Left ventricle myocardium inferior (tissue), 1 donor: ENCODE measurements around the gene BMP4. TPM values are rescaled to one million over a fixed set of nuclear protein-coding genes. Genes with fewer than 3 reads are reported as not detected.

Experiments
- DNase-seq: peaks from one replicate; pipeline ENCODE4 v3.0.0-alpha.2; 2020
- H3K27ac ChIP-seq: fragments of 200-600 bp; replicated peaks from 2 replicates; pipeline ENCODE4 v1.8.0; 2021
- H3K27me3 ChIP-seq: fragments of 200-600 bp; 2 replicates; pipeline ENCODE4 v1.8.0; 2021; ENCODE audit warnings: low read depth
- H3K36me3 ChIP-seq: fragments of 200-600 bp; 2 replicates; pipeline ENCODE4 v1.8.0; 2021
- H3K4me1 ChIP-seq: fragments of 200-600 bp; 2 replicates; pipeline ENCODE4 v1.8.0; 2021
- H3K4me3 ChIP-seq: fragments of 200-600 bp; 2 replicates; pipeline ENCODE4 v1.8.0; 2021; ENCODE audit warnings: mild to moderate bottlenecking, moderate library complexity
- H3K9me3 ChIP-seq: fragments of 200-600 bp; replicated peaks from 2 replicates; pipeline ENCODE4 v1.8.0; 2021
- intact Hi-C: fragments of 100-400 bp; cut with micrococcal nuclease; formaldehyde crosslinking; loops from one replicate; pipeline ENCODE4 v1.11.0; 2022
- total RNA-seq: library from RNA; stranded (reverse); fragmentation: NEBNext Ultra II Directional; extraction: Animal tissue kit (Norgen Biotek cat#: 25700); gene quantifications from one replicate; pipeline ENCODE4 v1.2.1, GENCODE V29; 2021
- TF ChIP-seq, protein P1 (sequence below): fragments of 200-600 bp; IDR thresholded peaks from 2 replicates; pipeline ENCODE4 v1.8.0; 2021; ENCODE audit warnings: antibody characterized with exemption, mild to moderate bottlenecking, borderline replicate concordance
- donor health status: DM: no; HTN: yes; CAD: no; lungs with severe emphysema.

BMP4 gene
- total RNA-seq, 1 donor from 2014 or later = 9.8 TPM

DNA sequence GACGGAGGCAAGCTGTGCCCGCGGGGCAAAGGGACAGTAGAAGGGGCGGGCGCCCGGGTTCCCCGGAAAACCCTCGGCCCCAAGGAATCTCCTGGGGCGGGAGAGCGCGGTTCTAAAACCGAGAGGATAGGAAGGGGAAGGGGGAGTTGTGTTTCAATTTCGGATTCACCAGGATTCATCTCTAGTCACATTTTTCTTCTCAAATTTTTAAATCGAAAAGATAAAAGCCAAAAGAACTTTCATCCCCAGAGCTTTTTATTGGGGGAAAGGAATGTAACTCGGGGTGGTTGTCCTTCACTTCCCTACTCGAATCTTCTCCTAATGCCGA is 1.4 kb downstream of the BMP4 start:
- H3K4me3 ChIP-seq = peak overlapping the region; percentile 84
- TF ChIP-seq, protein P1, sequence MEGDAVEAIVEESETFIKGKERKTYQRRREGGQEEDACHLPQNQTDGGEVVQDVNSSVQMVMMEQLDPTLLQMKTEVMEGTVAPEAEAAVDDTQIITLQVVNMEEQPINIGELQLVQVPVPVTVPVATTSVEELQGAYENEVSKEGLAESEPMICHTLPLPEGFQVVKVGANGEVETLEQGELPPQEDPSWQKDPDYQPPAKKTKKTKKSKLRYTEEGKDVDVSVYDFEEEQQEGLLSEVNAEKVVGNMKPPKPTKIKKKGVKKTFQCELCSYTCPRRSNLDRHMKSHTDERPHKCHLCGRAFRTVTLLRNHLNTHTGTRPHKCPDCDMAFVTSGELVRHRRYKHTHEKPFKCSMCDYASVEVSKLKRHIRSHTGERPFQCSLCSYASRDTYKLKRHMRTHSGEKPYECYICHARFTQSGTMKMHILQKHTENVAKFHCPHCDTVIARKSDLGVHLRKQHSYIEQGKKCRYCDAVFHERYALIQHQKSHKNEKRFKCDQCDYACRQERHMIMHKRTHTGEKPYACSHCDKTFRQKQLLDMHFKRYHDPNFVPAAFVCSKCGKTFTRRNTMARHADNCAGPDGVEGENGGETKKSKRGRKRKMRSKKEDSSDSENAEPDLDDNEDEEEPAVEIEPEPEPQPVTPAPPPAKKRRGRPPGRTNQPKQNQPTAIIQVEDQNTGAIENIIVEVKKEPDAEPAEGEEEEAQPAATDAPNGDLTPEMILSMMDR = no peak
- H3K4me1 ChIP-seq = peaks cover 70% of the 10 kb centered on the region
- no peaks in the 10 kb centered on the region for H3K9me3 ChIP-seq
- peaks cover 18% of the 10 kb centered on the region for H3K36me3 ChIP-seq
- H3K27me3 ChIP-seq = peaks cover 46% of the 10 kb centered on the region
- peak overlapping the region; percentile 95 for H3K27ac ChIP-seq
- DNase-seq = no peak
- intact Hi-C loops = no loop called here

DNA sequence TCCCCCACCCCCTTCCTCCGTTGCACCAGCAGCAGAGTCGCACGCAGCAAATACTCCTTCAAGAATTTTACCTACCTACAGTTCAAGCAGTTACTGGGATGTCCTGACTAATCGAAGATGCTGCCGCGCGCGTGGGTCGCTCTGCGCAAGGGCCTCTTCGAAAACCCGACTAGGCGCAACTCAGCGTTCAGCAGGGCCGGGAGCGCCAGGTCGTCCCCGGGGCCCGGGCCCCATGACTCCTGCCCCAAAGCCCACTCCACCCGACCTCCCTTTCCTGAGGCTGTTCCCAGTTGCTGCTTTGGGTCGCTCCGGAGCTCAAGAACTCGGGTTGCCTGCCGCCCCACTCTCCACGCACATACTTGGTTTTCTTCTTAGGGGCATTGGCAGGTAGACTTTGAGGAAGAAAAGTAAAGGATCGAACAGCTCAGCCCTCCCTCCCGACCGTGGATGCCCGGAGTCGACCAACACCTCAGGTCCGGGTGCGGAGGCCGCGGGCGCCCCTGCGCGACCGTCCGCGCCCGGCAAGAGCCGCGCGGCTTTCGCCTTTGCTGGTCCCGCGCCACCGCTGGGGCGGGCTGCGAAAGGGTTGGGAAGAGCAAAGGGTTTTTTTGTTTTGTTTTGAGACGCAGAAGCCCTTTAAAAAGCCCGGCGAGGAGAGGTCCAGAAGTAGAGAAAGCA is 1.9 kb downstream of the BMP4 start:
- Histone ChIP-seq H3K4me1 (peaks cover 72% of the 10 kb centered on the region), H3K4me3 (peak overlapping the region; percentile 84), H3K9me3 (no peaks in the 10 kb centered on the region), H3K36me3 (peaks cover 23% of the 10 kb centered on the region), H3K27me3 (peaks cover 46% of the 10 kb centered on the region), H3K27ac (peak overlapping the region; percentile 95)
- intact Hi-C loops = no loop called here
- TF ChIP-seq, protein P1 = peak; percentile 23
- DNase-seq = peak; percentile 32

DNA sequence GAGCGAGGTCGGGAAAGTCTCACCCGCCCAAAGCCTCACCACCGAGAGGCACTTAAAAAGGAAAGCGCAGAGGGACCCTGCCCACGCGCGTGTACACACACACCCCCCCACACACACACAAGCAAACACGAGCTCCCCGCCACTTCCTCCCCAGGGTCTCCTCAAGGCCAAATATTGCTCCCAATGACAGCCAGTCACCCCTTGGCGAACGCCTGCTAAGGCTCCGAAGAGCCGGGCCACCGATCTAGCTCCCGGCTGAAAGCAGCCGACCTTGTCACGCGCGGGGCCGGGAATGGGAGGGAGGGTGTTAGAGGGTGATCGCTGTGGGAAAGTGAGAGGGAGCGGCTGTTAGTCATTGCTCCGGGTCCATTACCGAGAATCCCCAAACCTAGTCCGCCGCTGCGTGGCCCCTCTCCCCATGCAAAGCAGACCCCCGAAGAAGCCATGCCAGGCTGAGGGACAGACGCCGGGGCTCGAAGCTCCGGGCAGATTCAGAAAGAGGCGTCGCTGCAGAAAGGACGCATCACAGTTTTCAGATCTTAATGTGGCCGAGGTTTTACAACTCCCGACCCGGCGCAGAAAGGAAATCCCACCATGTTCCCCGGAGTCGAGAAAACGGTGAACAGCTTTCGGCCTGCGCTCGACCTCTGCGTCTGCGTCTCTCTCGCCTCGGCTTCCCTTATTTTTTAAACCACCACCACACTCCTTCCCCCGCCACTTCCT is 2.6 kb downstream of the BMP4 start:
- Histone ChIP-seq H3K4me3 (peak overlapping the region; percentile 84), H3K27ac (peak overlapping the region; percentile 95), H3K9me3 (no peaks in the 10 kb centered on the region), H3K36me3 (peaks cover 29% of the 10 kb centered on the region), H3K4me1 (peaks cover 72% of the 10 kb centered on the region), H3K27me3 (peaks cover 43% of the 10 kb centered on the region)
- peak; percentile 38 for DNase-seq
- intact Hi-C loops = no loop called here
- TF ChIP-seq, protein P1 = no peak

DNA sequence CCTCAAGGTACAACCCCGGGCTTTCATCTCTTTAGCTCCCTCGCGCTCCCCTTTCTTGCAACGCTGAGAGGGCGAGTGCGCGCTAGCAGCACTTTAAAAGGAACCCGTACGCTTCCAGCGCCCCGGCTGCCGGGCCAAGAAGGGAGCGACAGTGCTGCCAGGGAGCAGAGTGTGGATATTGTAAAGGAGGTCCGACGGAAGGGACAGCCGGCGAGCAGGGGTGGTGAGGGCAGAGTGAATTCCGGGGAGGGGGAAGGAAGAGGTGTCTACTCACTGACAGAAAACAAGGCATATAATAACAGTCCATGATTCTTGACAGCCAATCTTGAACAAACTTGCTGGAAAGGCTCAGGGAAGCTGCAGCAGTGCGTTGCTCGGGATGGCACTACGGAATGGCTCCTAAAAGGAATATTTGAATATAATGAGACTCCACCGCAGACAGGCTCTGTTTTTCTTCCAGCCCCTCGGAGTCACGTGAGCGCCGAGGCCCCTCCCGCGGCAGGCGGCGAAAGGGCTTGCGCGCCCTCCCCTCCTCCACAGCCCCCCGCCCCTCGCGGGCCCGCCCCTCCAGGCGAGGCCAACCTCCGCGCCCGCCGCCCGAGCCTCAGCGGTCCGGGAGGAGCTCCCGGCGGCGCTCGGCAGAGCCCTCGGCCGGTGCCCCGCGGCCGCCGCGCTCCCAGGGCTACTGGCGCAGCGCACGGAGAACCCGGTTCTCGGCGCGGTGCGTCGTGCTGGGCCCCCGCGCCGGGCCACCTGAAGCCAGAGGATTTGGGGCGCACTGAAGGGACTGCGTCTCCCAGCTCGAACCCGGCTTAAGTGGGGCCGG is 3.4 kb downstream of the BMP4 start:
- Histone ChIP-seq H3K4me1 (peaks cover 72% of the 10 kb centered on the region), H3K9me3 (no peaks in the 10 kb centered on the region), H3K36me3 (peaks cover 32% of the 10 kb centered on the region), H3K27ac (peak overlapping the region; percentile 95), H3K4me3 (peak overlapping the region; percentile 84), H3K27me3 (peaks cover 43% of the 10 kb centered on the region)
- TF ChIP-seq, protein P1 = no peak
- peak; percentile 88 for DNase-seq
- intact Hi-C loops = no loop called here

DNA sequence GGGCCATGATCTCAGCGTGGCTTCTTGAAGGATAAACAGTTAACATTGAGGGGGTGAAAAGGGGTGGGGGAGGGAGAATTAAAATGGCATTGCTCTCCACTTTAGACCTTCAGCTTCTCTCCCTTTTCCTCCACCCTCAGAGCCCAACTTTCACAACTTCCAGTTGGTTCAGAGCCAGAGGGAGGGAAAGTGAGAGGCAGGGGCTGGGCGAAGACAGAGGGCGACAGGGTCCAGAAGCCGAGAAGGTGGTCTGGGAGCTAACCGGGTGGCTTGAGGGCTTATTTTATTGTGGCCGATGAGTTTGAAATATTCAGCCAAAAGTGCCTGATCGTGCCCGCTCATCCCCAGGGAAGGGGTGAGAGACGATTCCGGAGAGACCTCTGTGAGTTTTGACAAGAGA is 4.1 kb downstream of the BMP4 start:
- peaks cover 72% of the 10 kb centered on the region for H3K4me1 ChIP-seq

More for the DNA sequence above, 4.1 kb downstream of the BMP4 start:
- Histone ChIP-seq H3K27ac (peak overlapping the region; percentile 95), H3K27me3 (peaks cover 48% of the 10 kb centered on the region), H3K36me3 (peaks cover 32% of the 10 kb centered on the region), H3K9me3 (no peaks in the 10 kb centered on the region), H3K4me3 (peak overlapping the region; percentile 84)
- TF ChIP-seq, protein P1 = no peak
- DNase-seq = no peak
- intact Hi-C loops = no loop called here
